NCI-H187 (cell line): ENCODE data around the gene FAM78B.

ENCODE experiments used
- DNase-seq, 2 experiments: peaks; one replicate each; lab custom pipeline; 2025; lab: John Stamatoyannopoulos, UW

FAM78B gene, protein sequence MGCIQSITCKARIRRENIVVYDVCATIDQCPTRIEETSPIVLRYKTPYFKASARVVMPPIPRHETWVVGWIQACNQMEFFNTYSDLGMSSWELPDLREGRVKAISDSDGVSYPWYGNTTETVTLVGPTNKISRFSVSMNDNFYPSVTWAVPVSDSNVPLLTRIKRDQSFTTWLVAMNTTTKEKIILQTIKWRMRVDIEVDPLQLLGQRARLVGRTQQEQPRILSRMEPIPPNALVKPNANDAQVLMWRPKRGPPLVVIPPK

GRCh38 chr1:166166698-166167571 is at the start of gene FAM78B:
Gene FAM78B, minus strand, starts transcription at chr1:166167001. Its CDS starts 753 bp downstream, at chr1:166166248.
- peak in 1 of 2 experiments; percentile 57 for DNase-seq

GRCh38 chr1:166202546-166202945 is 35.7 kb upstream of the FAM78B start:
- DNase-seq = no peak

DNA sequence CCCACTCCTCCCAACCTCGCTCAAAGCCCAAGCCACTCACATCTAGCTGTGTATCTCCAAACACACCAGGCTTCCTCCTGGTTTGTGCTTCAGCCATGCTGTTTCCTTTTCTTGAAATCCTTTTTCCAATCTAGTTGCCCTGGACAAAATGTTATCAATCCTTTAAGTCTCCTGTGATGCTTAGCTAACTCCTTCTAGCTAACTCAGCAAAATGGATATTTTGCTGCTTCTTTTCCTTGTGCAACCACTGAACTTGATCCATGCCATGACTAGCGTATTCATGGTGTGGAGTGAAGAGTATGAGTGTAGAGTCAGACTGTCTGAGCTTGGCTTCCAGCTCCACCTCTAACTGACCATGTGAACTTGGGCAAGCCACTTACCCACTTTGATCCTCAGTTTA is 33.9 kb upstream of the FAM78B start:
- no peak for DNase-seq

DNA sequence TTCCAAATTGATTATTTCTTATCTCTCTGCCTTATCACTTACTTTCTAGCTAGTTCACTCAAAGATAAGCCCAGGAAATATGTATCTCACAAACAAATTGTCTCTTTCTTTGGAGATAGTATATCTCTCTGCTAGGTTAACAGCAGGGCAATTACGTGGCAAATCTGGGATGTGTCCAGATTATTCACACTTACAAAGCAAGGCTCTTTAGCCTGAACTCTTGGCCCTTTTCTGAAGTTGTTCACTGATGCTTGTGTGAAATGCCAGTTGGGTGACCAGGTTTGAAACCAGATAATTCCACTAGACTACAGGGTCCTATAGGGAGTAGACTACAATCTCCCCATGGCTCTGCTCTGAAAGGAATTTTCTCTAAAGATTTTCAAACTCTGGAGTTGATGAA is 30.8 kb upstream of the FAM78B start:
- no peak for DNase-seq

- no peak for DNase-seq
Observed at GRCh38 chr1:166197141-166197540, 30.3 kb upstream of the FAM78B start.

DNA sequence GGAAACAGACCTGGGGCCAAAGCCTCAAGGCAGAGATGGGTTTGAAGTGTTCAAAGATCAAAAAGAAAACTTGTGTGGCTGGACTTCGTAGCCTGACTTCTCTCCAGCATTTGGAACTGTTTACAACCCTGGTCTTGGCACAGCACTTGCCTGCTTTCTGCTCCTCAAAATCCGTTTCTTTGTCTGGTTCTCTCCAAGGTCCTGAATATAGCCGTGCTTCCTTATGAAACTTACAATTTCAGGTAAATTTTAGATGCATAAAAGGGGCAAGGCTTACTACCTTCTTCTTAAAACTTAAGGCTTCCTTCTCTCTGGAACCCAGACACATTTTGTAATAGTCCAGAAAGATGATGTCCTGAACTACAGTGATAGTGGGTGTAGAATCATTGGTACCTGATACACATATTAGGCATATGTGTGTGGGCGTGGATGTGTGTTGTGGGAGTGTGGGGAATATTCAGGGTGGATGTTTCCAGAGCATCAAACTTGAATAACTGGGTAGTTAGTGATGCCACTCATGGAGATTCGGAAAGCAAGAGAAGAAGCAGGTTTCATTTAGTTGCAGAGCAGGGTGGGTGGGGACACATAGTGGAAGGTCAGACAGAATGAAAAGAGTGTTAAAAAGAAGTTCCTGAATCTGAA is 26.4 kb upstream of the FAM78B start:
- DNase-seq = no peak

DNA sequence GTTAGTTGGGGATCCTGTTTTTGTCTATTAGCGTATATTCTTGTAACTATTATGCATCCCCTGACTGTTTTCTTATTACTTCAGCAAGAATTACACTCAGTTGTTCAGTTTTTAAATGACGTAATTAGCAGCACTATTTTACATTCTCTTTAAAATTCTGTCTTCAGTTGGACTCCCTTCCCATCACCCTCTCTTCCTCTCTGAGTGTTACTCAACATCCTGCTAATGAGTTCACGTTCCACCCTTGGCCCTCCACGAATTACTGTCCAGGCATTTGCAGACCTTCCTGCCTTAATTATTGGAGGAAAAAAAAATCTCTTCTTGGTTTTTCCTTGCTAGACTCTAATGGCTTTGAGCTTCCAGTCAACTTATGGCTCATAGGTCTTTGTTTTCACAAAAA is 23.6 kb upstream of the FAM78B start:
- DNase-seq = no peak

GRCh38 chr1:166189126-166189525 is 22.3 kb upstream of the FAM78B start:
- no peak for DNase-seq

DNA sequence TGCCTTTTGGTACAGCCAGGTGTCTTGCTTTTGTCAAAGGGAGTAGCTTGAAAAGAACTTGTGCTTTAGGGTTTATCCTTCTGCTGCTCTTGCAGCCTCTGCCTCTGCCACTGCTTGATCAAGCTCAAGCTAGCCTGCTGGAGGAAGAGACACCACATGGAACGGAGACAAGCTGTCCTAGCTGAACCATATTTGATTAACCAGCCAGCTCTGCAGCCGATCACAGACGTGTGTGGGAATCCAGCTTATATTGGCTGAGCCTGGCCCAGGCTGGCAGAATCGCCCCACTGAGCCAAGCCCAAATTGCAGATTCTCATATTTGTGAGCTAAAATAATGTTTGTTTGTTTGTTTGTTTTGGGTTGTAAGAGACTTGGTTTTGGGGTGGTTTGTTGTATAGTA is 18.7 kb upstream of the FAM78B start:
- no peak for DNase-seq

DNA sequence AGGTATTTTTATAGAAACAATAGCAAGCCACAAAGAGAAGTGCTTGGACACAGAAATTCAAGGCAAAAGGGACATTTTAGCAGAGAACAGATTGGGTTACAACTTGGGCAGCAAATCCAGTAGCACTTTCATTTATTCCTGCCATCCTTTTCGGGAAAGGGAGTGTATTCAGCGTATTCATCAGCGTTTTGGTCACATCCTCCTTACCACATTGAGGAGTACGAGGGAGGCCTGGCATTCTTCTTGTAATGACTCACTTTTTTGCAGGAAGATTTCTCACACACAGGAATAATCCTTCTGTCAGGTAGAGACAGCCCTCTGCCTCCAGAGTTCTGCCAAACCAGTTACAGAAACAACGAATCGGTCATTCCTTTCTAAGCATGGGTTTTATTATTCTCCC is 18.1 kb upstream of the FAM78B start:
- no peak for DNase-seq

DNA sequence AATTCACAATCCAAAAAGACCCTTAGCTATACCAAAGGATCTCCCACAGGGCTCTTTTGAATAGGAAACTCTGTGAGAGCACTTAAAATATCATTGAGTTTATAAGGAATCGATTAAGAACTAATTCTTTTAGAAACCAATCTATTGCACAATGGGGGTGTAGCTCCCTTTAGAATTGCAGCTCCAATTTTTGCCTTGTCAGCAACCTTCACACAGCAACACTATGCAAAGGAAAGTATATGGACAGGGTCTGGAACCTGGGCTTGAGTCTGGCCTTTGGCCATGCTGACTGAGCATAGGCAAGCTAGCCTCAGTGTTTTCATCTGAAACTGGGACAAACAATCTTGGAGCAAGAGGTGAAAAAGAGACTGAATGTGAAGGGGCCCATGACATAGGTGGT is 17.2 kb upstream of the FAM78B start:
- DNase-seq = no peak

DNA sequence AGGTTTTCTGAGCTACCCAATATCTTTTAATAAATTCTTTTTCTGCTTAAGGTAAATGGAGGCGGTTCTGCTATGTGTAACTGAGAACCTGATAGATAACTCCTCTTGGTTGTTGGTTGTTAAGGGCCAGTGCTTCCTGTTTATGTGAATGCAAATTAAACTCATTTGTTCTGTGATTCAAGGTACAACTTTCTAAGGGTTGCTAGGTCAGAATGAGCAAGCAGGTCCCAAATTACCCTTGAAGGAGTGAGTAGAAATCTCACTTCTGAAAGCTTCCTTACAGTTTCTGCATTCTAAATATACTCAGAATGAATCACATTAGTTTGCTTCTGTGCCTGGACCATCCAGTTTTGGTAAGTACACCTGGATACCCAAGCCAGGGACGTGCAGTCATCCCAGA is 15.5 kb upstream of the FAM78B start:
- no peak for DNase-seq

- DNase-seq = no peak
Observed at GRCh38 chr1:166176416-166176815, 9.6 kb upstream of the FAM78B start.

DNA sequence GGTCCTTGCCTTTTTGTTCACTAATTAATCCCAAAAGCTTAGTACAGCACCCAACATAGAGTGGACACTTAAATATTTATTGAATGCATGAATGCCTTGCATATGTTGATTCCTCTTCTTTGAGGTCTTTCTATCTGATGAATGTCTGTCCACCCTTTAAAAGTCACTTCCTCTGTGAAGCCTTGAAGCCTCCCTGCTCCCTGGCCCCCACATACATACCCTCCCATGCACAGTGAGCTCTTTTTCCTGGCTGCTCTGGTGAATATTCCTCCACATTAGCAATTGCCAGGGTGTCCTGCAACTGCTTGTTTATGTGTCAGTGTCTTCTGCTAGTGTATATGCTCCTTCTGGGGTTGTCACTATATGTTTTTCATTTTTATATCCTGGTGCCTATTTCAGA is 8.2 kb upstream of the FAM78B start:
- DNase-seq = no peak

DNA sequence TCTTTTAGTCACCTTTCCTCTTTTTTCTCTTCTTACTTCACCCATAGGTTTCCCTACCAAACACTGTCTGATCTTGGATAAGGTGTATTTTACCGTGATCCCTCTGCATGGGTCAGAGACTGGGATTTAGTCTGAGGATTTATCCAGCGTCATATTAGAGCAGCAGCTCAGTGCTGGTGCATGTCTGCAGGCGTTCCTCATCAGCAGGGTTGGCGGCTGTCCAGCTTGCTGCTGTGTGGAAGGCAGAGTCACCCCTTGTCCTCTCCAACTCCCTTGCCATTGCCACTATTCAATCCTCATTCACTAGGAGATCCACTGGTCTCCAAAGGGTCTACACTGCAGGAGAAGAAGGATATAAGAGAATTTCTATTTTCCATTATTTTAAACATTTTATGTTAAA is 7.3 kb upstream of the FAM78B start:
- DNase-seq = no peak

GRCh38 chr1:166172106-166172505 is 5.3 kb upstream of the FAM78B start:
- DNase-seq = no peak

DNA sequence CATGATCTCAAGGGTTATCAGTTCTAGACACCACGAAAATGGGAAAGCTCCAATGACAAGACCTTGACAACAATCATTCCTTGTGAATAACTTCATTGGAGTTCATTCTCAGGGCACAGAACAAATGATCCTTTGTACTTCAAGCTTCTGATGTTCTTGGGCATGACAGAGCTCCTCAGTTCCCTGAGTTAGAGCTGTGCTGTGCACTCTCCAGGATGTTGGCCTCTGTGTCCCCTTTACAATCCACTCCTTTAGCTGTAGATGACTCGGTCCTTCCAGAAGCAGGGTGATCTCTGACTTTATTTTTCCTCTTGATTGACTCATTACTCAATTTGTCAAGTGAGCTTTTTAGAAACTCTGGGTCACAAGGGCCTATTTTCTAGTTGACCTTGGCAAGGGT is 3.9 kb upstream of the FAM78B start:
- DNase-seq = no peak

DNA sequence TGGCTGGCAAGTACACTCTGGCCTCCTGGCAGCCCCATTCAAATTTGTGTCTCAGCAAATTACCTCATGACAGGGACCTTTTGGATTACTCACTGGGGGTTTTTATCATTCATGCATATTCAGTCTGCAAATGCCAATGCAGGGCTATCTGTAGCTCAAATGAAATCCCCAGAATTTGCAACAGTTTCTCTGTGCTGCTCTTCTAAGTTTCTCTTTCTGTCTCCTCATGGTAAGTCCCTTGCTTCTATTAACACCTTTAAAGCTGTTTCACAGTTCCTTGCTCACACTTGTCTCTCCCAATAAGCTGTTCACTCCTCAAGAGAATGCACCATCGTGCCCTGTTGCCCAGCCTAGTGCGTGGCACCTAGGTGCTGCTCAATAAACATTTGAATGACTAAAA is 3.3 kb upstream of the FAM78B start:
- DNase-seq = no peak

- no peak for DNase-seq
Observed at GRCh38 chr1:166169182-166169581, 2.4 kb upstream of the FAM78B start.

GRCh38 chr1:166167572-166167925 is 748 bp upstream of the FAM78B start:
- no peak for DNase-seq

DNA sequence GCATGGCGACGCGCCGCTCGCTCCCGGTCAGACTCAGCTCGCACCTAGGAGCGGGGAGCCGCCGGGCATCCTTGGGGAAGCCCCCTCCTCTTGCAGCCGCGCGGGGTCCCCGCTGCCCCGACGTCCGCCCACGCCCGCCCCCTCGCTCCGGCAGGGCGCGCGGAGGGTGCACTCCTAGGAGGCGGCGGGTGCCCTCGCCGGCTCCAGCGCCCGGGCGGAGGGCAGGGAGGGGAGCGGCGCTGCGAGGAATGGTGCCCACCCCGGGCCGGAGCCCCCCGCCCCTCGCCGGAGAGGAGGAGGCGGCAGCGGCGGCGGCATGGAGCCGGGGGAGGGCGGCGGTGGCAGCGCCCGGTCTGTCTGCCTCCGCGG is 488 bp downstream of the FAM78B start:
- DNase-seq = no peak

GRCh38 chr1:166165661-166166328 is 1.0 kb downstream of the FAM78B start:
- no peak for DNase-seq
